HepG2 (cell line): ENCODE data around the gene MAN2A1. TPM values are rescaled to one million over a fixed set of nuclear protein-coding genes. Genes with fewer than 3 reads are reported as not detected.

Experiments
- CCDC6 ChIP-seq: sonication (generic); formaldehyde crosslinking; IDR thresholded peaks from 2 replicates; pipeline ENCODE4 v1.8.1; 2022; ENCODE audit warnings: mild to moderate bottlenecking, missing genetic modification reagents, moderate library complexity
- DMAP1 ChIP-seq: IDR thresholded peaks from 2 replicates; pipeline ENCODE4 v1.6.1; 2016
- FOXC1 ChIP-seq: sonication (generic); formaldehyde crosslinking; IDR thresholded peaks from 2 replicates; pipeline ENCODE4 v1.8.0; 2022; ENCODE audit warnings: mild to moderate bottlenecking, missing genetic modification reagents, borderline replicate concordance
- HOXD1 ChIP-seq: sonication (generic); formaldehyde crosslinking; IDR thresholded peaks from 2 replicates; pipeline ENCODE4 v1.5.0; 2020; ENCODE audit warnings: missing genetic modification reagents
- KDM3A ChIP-seq: IDR thresholded peaks from 2 replicates; pipeline ENCODE4 v1.6.1; 2018; ENCODE audit warnings: low read depth, missing compliant biosample characterization
- RAD21 ChIP-seq: fragments of 450-650 bp; formaldehyde crosslinking; IDR thresholded peaks from 2 replicates; pipeline ENCODE4 v1.5.0; 2020; ENCODE audit warnings: mild to moderate bottlenecking
- RARA ChIP-seq: IDR thresholded peaks from 2 replicates; pipeline ENCODE4 v1.6.1; 2016; ENCODE audit warnings: missing genetic modification reagents, missing compliant biosample characterization
- SIN3B ChIP-seq: fragments of 150-350 bp; IDR thresholded peaks from 2 replicates; pipeline ENCODE4 v1.6.1; 2014; ENCODE audit warnings: low read length
- SOX6 ChIP-seq, 2 experiments: fragments of 450-650 bp in 1 of 2; sonication (generic) in 1 of 2; formaldehyde crosslinking in 1 of 2; IDR thresholded peaks; 2 replicates each; pipeline versions ENCODE4 v1.4.0 to v1.6.1; 2017 to 2020; ENCODE audit warnings: antibody characterized with exemption in 1 of 2, mild to moderate bottlenecking in 1 of 2, missing genetic modification reagents in 1 of 2
- TOE1 ChIP-seq: sonication (generic); formaldehyde crosslinking; IDR thresholded peaks from 2 replicates; pipeline ENCODE4 v1.4.0; 2020; ENCODE audit warnings: mild to moderate bottlenecking, missing genetic modification reagents
- ZBTB44 ChIP-seq: sonication (generic); formaldehyde crosslinking; IDR thresholded peaks from 2 replicates; pipeline ENCODE4 v1.4.0; 2020; ENCODE audit warnings: missing genetic modification reagents
- ZMYM4 ChIP-seq: sonication (generic); formaldehyde crosslinking; IDR thresholded peaks from 2 replicates; pipeline ENCODE4 v1.8.1; 2023; ENCODE audit warnings: mild to moderate bottlenecking, missing genetic modification reagents
- ZNF280B ChIP-seq: sonication (generic); formaldehyde crosslinking; IDR thresholded peaks from 2 replicates; pipeline ENCODE4 v1.5.0; 2020; ENCODE audit warnings: missing genetic modification reagents, mild to moderate bottlenecking, borderline replicate concordance
- ZNF589 ChIP-seq: sonication (generic); formaldehyde crosslinking; conservative IDR thresholded peaks from 2 replicates; pipeline ENCODE4 v1.8.0; 2022; ENCODE audit warnings: mild to moderate bottlenecking, moderate library complexity, missing genetic modification reagents
- ZNF674 ChIP-seq: sonication (generic); formaldehyde crosslinking; IDR thresholded peaks from 2 replicates; pipeline ENCODE4 v1.5.0; 2020; ENCODE audit warnings: low read depth, mild to moderate bottlenecking, missing genetic modification reagents
- ZNF850 ChIP-seq: sonication (generic); formaldehyde crosslinking; conservative IDR thresholded peaks from 2 replicates; pipeline ENCODE4 v1.9.0; 2021; ENCODE audit warnings: mild to moderate bottlenecking, missing genetic modification reagents
- ZNF879 ChIP-seq: sonication (generic); formaldehyde crosslinking; IDR thresholded peaks from 2 replicates; pipeline ENCODE4 v1.8.1; 2023; ENCODE audit warnings: missing genetic modification reagents
- polyA plus RNA-seq, 8 experiments: library from polyadenylated mRNA; depleted of rRNA in 3 of 8; stranded (reverse) in 7 of 8; unstranded in 1 of 8; fragments of >200 nt; fragmentation: Illumina TruSeq in 4 of 8; extraction: Trizol in 4 of 8; gene quantifications; 2 replicates each; pipeline versions ENCODE4 v1.2.1 to v1.2.3, GENCODE V29; 2011 to 2016; ENCODE audit warnings: low read depth in 4 of 8, missing spikeins in 1 of 8, mixed read lengths in 1 of 8; ENCODE audit not compliant: insufficient read depth in 1 of 8
- total RNA-seq, 5 experiments: library from RNA; depleted of rRNA; stranded (reverse); fragments of >200 nt; fragmentation: Illumina TruSeq; extraction: Trizol; gene quantifications; 2 replicates each; pipeline ENCODE4 v1.2.3, GENCODE V29; 2016; ENCODE audit warnings: low read depth in 1 of 5
- TF ChIP-seq, protein P1 (sequence below): sonication (generic); formaldehyde crosslinking; IDR thresholded peaks from 2 replicates; pipeline ENCODE4 v1.4.0; 2020; ENCODE audit warnings: missing genetic modification reagents
- TF ChIP-seq, protein P2 (sequence below): sonication (generic); formaldehyde crosslinking; IDR thresholded peaks from 2 replicates; pipeline ENCODE4 v1.4.0; 2020; ENCODE audit warnings: low read depth, mild to moderate bottlenecking, missing genetic modification reagents
- TF ChIP-seq, protein P3 (sequence below): sonication (generic); formaldehyde crosslinking; conservative IDR thresholded peaks from 2 replicates; pipeline ENCODE4 v1.4.0; 2020; ENCODE audit warnings: mild to moderate bottlenecking, missing genetic modification reagents, moderate library complexity

Gene MAN2A1
- total and polyA plus RNA-seq, 2 of the 13 experiments (the other 11 are each of a cell fraction or from before 2014, with no cell fraction given) = 56.2 to 80.5 TPM

- TF ChIP-seq, protein P1, sequence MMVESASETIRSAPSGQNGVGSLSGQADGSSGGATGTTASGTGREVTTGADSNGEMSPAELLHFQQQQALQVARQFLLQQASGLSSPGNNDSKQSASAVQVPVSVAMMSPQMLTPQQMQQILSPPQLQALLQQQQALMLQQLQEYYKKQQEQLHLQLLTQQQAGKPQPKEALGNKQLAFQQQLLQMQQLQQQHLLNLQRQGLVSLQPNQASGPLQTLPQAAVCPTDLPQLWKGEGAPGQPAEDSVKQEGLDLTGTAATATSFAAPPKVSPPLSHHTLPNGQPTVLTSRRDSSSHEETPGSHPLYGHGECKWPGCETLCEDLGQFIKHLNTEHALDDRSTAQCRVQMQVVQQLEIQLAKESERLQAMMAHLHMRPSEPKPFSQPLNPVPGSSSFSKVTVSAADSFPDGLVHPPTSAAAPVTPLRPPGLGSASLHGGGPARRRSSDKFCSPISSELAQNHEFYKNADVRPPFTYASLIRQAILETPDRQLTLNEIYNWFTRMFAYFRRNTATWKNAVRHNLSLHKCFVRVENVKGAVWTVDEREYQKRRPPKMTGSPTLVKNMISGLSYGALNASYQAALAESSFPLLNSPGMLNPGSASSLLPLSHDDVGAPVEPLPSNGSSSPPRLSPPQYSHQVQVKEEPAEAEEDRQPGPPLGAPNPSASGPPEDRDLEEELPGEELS (CRISPR knock-in tag) = no peak
- TF ChIP-seq RARA (no peak), CCDC6 (CRISPR knock-in tag) (no peak), SOX6 (IDR thresholded peaks at IDR 0.05) (no peak), SOX6 (CRISPR knock-in tag; IDR thresholded peaks at IDR 0.05) (peak; percentile 33; the same call in 1 of the 2 replicates), ZNF589 (0 out of 2 replicates have a peak, but pooled peaks have one; percentile 8), DMAP1 (CRISPR knock-in tag) (peak; percentile 17; the same call in 1 of the 2 replicates), SIN3B (0 out of 2 replicates have a peak, but pooled peaks have one; percentile 16), ZNF674 (CRISPR knock-in tag) (no peak), ZNF280B (CRISPR knock-in tag) (no peak), ZNF879 (no peak), HOXD1 (CRISPR knock-in tag) (no peak), KDM3A (no peak), ZBTB44 (CRISPR knock-in tag) (no peak), ZNF850 (no peak), ZMYM4 (CRISPR knock-in tag) (peak; percentile 46; the same call in 1 of the 2 replicates), TOE1 (CRISPR knock-in tag) (no peak), FOXC1 (peak; percentile 17; the same call in 1 of the 2 replicates), RAD21 (CRISPR knock-in tag) (peak; percentile 45; the same call in 1 of the 2 replicates)
- TF ChIP-seq, protein P2, sequence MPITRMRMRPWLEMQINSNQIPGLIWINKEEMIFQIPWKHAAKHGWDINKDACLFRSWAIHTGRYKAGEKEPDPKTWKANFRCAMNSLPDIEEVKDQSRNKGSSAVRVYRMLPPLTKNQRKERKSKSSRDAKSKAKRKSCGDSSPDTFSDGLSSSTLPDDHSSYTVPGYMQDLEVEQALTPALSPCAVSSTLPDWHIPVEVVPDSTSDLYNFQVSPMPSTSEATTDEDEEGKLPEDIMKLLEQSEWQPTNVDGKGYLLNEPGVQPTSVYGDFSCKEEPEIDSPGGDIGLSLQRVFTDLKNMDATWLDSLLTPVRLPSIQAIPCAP (CRISPR knock-in tag) = no peak
- TF ChIP-seq, protein P3, sequence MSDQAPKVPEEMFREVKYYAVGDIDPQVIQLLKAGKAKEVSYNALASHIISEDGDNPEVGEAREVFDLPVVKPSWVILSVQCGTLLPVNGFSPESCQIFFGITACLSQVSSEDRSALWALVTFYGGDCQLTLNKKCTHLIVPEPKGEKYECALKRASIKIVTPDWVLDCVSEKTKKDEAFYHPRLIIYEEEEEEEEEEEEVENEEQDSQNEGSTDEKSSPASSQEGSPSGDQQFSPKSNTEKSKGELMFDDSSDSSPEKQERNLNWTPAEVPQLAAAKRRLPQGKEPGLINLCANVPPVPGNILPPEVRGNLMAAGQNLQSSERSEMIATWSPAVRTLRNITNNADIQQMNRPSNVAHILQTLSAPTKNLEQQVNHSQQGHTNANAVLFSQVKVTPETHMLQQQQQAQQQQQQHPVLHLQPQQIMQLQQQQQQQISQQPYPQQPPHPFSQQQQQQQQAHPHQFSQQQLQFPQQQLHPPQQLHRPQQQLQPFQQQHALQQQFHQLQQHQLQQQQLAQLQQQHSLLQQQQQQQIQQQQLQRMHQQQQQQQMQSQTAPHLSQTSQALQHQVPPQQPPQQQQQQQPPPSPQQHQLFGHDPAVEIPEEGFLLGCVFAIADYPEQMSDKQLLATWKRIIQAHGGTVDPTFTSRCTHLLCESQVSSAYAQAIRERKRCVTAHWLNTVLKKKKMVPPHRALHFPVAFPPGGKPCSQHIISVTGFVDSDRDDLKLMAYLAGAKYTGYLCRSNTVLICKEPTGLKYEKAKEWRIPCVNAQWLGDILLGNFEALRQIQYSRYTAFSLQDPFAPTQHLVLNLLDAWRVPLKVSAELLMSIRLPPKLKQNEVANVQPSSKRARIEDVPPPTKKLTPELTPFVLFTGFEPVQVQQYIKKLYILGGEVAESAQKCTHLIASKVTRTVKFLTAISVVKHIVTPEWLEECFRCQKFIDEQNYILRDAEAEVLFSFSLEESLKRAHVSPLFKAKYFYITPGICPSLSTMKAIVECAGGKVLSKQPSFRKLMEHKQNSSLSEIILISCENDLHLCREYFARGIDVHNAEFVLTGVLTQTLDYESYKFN (CRISPR knock-in tag) = no peak; the same call in 1 of the 2 replicates
Measured at GRCh38 chr5:109690975-109691574, 1.3 kb downstream of the MAN2A1 start (continued).
